WTC11 (cell line): ENCODE data around the gene IL17F. TPM values are rescaled to one million over a fixed set of nuclear protein-coding genes. Genes with fewer than 3 reads are reported as not detected.

ENCODE experiments used
- ATAC-seq: fragments of 200-7000 bp; cut with Tn5 transposase; 2 replicates; pipeline ENCODE4 v1.10.0; 2021; ENCODE audit warnings: mild to moderate bottlenecking, moderate library complexity
- CTCF ChIA-PET: fragments of 300-600 bp; sonication (Branson Sonifier 250); formaldehyde crosslinking; loops from one replicate; lab custom pipeline; 2021; ENCODE audit warnings: antibody characterized with exemption; lab: Charles Lee
- POLR2A ChIA-PET: fragments of 350-600 bp; sonication (Branson Sonifier 250); formaldehyde crosslinking; loops from one replicate; lab custom pipeline; 2021; ENCODE audit warnings: antibody characterized with exemption; lab: Charles Lee
- DNase-seq: peaks from one replicate; pipeline ENCODE4 v3.0.0; 2021; ENCODE audit warnings: low spot score
- H3K27ac Mint-ChIP-seq: 2 replicates; pipeline ENCODE4 v1.8.0; 2021; ENCODE audit warnings: mixed read lengths
- H3K27me3 Mint-ChIP-seq: 2 replicates; pipeline ENCODE4 v1.8.0; 2021; ENCODE audit warnings: low read depth, mild to moderate bottlenecking, moderate library complexity, mixed read lengths
- H3K36me3 Mint-ChIP-seq: 2 replicates; pipeline ENCODE4 v1.8.0; 2021; ENCODE audit warnings: mixed read lengths
- H3K4me1 Mint-ChIP-seq: 2 replicates; pipeline ENCODE4 v1.8.0; 2022; ENCODE audit warnings: mixed read lengths
- H3K4me3 Mint-ChIP-seq: 2 replicates; pipeline ENCODE4 v1.8.0; 2021; ENCODE audit warnings: mild to moderate bottlenecking, moderate library complexity, mixed read lengths
- H3K9me3 Mint-ChIP-seq: 2 replicates; pipeline ENCODE4 v1.8.0; 2021; ENCODE audit warnings: mixed read lengths
- CBFB ChIP-seq: sonication (generic); formaldehyde crosslinking; IDR thresholded peaks from 2 replicates; pipeline ENCODE4 v1.8.1; 2022; ENCODE audit warnings: mild to moderate bottlenecking, low read depth, missing genetic modification reagents
- GRHL2 ChIP-seq: fragments of 250-450 bp; sonication (Bioruptor Pico); IDR thresholded peaks from 2 replicates; pipeline ENCODE4 v1.8.0; 2022; ENCODE audit warnings: mild to moderate bottlenecking, moderate library complexity; ENCODE audit not compliant: insufficient replicate concordance, severe bottlenecking
- JAZF1 ChIP-seq: fragments of 250-450 bp; sonication (Bioruptor Pico); IDR thresholded peaks from 2 replicates; pipeline ENCODE4 v1.9.0; 2021; ENCODE audit warnings: moderate library complexity, mild to moderate bottlenecking, inconsistent platforms
- MYBL2 ChIP-seq: sonication (generic); formaldehyde crosslinking; IDR thresholded peaks from 2 replicates; pipeline ENCODE4 v1.8.1; 2023; ENCODE audit warnings: mild to moderate bottlenecking, moderate library complexity, missing genetic modification reagents
- OVOL2 ChIP-seq: fragments of 250-450 bp; sonication (Bioruptor Pico); IDR thresholded peaks from 2 replicates; pipeline ENCODE4 v1.9.0; 2021; ENCODE audit warnings: mild to moderate bottlenecking, borderline replicate concordance
- ZNF219 ChIP-seq: sonication (generic); formaldehyde crosslinking; IDR thresholded peaks from 2 replicates; pipeline ENCODE4 v1.8.0; 2023; ENCODE audit warnings: missing genetic modification reagents, mild to moderate bottlenecking, borderline replicate concordance
- ZNF232 ChIP-seq: sonication (generic); formaldehyde crosslinking; IDR thresholded peaks from 2 replicates; pipeline ENCODE4 v1.8.0; 2022; ENCODE audit warnings: mild to moderate bottlenecking, missing genetic modification reagents
- ZNF396 ChIP-seq: fragments of 250-450 bp; sonication (Bioruptor Pico); IDR thresholded peaks from 2 replicates; pipeline ENCODE4 v1.8.0; 2021; ENCODE audit warnings: mild to moderate bottlenecking, moderate library complexity, borderline replicate concordance
- total RNA-seq: library from RNA; stranded (reverse); gene quantifications from 3 replicates; pipeline ENCODE4 v1.2.3, GENCODE V29; 2021
- TF ChIP-seq, protein P1 (sequence below): sonication (generic); formaldehyde crosslinking; IDR thresholded peaks from 2 replicates; pipeline ENCODE4 v1.8.1; 2023; ENCODE audit warnings: mild to moderate bottlenecking, missing genetic modification reagents
- TF ChIP-seq, protein P2 (sequence below): sonication (generic); formaldehyde crosslinking; IDR thresholded peaks from 2 replicates; pipeline ENCODE4 v1.8.0; 2022; ENCODE audit warnings: mild to moderate bottlenecking, missing genetic modification reagents
- TF ChIP-seq, protein P3 (sequence below): sonication (generic); formaldehyde crosslinking; IDR thresholded peaks from 2 replicates; pipeline ENCODE4 v1.8.1; 2022; ENCODE audit warnings: mild to moderate bottlenecking, missing genetic modification reagents, moderate library complexity, borderline replicate concordance
- TF ChIP-seq, protein P4 (sequence below): fragments of 250-450 bp; sonication (Bioruptor Pico); IDR thresholded peaks from 2 replicates; pipeline ENCODE4 v1.9.0; 2021; ENCODE audit warnings: mild to moderate bottlenecking
- TF ChIP-seq, protein P5 (sequence below): sonication (generic); formaldehyde crosslinking; IDR thresholded peaks from 2 replicates; pipeline ENCODE4 v1.8.0; 2023; ENCODE audit warnings: mild to moderate bottlenecking, missing genetic modification reagents
- TF ChIP-seq, protein P6 (sequence below): fragments of 200-600 bp; IDR thresholded peaks from 2 replicates; pipeline ENCODE4 v1.8.0; 2022; ENCODE audit warnings: antibody characterized with exemption
- TF ChIP-seq, protein P7 (sequence below): sonication (generic); formaldehyde crosslinking; IDR thresholded peaks from 2 replicates; pipeline ENCODE4 v1.8.0; 2023; ENCODE audit warnings: missing genetic modification reagents

The IL17F gene
- total RNA-seq, 1 experiment from 2014 or later: not detected

DNA sequence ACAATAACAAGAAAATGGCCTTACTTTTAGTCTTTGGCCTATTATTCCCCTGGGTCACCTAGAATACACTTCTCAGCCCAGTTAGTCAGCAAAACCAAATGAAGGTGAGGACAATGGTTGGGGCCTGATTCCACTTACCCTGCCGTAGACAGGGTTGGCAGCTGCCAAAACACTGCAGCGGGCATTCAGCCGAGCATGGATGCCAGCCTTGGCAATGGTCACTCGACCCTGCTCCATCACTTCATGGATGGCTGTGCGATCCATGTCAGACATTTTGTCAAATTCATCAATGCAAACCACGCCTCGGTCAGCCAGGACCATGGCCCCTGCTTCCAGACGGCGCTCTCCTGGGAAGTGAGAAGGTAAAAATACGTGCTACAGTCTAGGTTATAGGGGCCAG is 31.8 kb upstream of the IL17F start:
- ChIA-PET POLR2A (no interaction called here), CTCF (no interaction called here)
- Mint-ChIP-seq H3K4me1 (no peaks in the 10 kb centered on the region), H3K36me3 (peaks cover 92% of the 10 kb centered on the region), H3K9me3 (no peaks in the 10 kb centered on the region), H3K4me3 (no peak overlapping the region), H3K27me3 (no peaks in the 10 kb centered on the region), H3K27ac (no peak overlapping the region)
- ATAC-seq (no peak), DNase-seq (no peak)
- TF ChIP-seq, protein P1, sequence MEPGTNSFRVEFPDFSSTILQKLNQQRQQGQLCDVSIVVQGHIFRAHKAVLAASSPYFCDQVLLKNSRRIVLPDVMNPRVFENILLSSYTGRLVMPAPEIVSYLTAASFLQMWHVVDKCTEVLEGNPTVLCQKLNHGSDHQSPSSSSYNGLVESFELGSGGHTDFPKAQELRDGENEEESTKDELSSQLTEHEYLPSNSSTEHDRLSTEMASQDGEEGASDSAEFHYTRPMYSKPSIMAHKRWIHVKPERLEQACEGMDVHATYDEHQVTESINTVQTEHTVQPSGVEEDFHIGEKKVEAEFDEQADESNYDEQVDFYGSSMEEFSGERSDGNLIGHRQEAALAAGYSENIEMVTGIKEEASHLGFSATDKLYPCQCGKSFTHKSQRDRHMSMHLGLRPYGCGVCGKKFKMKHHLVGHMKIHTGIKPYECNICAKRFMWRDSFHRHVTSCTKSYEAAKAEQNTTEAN (CRISPR knock-in tag): no peak
- no peak for TF ChIP-seq ZNF396
- TF ChIP-seq, protein P2, sequence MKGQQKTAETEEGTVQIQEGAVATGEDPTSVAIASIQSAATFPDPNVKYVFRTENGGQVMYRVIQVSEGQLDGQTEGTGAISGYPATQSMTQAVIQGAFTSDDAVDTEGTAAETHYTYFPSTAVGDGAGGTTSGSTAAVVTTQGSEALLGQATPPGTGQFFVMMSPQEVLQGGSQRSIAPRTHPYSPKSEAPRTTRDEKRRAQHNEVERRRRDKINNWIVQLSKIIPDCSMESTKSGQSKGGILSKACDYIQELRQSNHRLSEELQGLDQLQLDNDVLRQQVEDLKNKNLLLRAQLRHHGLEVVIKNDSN (CRISPR knock-in tag): no peak

DNA sequence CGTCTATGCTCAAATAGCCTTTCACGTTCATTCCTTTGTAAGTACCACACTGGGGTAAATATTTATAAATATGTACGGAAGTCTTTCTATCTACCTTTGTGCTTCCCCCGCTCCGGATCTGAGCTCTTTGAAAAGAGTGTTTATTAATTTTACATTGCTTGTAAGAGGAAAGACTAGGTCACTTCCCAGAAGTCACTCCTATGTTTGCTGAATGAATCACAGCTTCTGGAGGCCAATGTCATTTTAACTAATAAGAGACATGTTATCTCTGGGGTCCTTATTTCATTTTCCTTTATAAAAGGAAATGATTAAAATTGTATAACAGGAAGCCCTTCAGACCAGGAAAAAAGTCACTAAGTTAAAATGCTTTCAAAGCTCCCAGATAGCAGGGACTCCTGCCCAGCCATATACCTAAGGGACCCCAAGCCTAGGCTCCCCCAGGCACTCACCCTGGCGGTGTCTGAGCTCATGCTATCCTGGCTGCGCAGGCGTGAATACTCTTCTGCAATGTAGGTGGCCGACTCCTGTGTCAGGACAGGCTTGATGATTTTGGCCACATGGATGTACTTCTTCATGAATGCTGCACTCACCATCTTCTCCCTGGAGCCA is 27.7 kb upstream of the IL17F start:
- POLR2A ChIA-PET: interaction anchor here (0.6 kb wide), 1 partner anchor 1997 kb away, joined by 3 read pairs; no protein-coding TSS in a partner anchor
- H3K27me3 Mint-ChIP-seq: no peaks in the 10 kb centered on the region
- no peaks in the 10 kb centered on the region for H3K9me3 Mint-ChIP-seq
- TF ChIP-seq, protein P3, sequence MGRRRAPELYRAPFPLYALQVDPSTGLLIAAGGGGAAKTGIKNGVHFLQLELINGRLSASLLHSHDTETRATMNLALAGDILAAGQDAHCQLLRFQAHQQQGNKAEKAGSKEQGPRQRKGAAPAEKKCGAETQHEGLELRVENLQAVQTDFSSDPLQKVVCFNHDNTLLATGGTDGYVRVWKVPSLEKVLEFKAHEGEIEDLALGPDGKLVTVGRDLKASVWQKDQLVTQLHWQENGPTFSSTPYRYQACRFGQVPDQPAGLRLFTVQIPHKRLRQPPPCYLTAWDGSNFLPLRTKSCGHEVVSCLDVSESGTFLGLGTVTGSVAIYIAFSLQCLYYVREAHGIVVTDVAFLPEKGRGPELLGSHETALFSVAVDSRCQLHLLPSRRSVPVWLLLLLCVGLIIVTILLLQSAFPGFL (CRISPR knock-in tag): no peak
- TF ChIP-seq, protein P4, sequence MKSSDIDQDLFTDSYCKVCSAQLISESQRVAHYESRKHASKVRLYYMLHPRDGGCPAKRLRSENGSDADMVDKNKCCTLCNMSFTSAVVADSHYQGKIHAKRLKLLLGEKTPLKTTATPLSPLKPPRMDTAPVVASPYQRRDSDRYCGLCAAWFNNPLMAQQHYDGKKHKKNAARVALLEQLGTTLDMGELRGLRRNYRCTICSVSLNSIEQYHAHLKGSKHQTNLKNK (CRISPR knock-in tag): no peak
- TF ChIP-seq CBFB (CRISPR knock-in tag) (no peak), JAZF1 (CRISPR knock-in tag) (no peak), MYBL2 (CRISPR knock-in tag) (no peak), OVOL2 (CRISPR knock-in tag) (no peak), GRHL2 (no peak)
- TF ChIP-seq, protein P5, sequence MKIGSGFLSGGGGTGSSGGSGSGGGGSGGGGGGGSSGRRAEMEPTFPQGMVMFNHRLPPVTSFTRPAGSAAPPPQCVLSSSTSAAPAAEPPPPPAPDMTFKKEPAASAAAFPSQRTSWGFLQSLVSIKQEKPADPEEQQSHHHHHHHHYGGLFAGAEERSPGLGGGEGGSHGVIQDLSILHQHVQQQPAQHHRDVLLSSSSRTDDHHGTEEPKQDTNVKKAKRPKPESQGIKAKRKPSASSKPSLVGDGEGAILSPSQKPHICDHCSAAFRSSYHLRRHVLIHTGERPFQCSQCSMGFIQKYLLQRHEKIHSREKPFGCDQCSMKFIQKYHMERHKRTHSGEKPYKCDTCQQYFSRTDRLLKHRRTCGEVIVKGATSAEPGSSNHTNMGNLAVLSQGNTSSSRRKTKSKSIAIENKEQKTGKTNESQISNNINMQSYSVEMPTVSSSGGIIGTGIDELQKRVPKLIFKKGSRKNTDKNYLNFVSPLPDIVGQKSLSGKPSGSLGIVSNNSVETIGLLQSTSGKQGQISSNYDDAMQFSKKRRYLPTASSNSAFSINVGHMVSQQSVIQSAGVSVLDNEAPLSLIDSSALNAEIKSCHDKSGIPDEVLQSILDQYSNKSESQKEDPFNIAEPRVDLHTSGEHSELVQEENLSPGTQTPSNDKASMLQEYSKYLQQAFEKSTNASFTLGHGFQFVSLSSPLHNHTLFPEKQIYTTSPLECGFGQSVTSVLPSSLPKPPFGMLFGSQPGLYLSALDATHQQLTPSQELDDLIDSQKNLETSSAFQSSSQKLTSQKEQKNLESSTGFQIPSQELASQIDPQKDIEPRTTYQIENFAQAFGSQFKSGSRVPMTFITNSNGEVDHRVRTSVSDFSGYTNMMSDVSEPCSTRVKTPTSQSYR (CRISPR knock-in tag): no peak
- no peak overlapping the region for H3K4me3 Mint-ChIP-seq
- ATAC-seq (no peak), DNase-seq (no peak)
- H3K27ac Mint-ChIP-seq: no peak overlapping the region
- CTCF ChIA-PET: interaction anchor here (0.6 kb wide), 1 partner anchor 8 kb away, joined by 3 read pairs; no protein-coding TSS in a partner anchor
- H3K36me3 Mint-ChIP-seq: peaks cover 93% of the 10 kb centered on the region
- no peaks in the 10 kb centered on the region for H3K4me1 Mint-ChIP-seq

DNA sequence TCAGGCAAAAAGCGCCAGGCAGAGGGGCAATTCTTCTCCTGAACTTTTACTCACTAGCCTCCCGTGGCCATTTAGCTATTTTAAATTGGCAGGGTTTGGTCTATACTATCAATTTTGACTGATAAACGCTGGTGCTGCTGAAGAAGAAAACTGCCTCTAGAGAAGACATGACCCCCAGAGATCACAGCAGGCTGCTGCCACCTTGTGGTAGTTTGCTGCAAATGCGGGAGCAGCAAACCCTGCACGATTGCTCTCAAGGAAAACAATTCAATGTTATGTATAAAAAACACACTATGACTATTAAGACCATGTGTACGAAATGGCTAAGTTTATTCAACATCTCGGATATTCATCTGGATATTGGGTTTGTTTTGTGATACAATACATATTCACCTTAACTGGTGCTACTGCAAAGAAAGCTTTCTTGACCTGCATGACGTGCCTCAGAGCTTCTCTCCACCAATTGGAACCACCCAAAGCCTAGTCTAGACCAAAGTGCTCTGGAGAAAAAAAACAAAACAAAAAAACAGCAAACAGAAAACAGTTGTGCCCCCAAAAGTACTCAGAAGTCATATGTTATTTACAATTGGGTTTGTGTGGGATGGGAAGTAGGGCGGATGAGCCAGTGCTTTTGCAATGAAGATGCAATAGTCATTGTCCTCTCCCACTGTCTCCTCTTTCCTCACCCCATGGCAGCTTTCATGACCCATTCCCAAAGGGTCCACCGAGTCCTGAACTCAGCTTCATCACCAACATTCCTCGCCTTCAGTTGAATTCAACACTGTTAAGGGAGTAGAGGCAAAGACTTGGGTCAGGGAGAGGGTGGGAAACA is 19.6 kb upstream of the IL17F start:
- no peaks in the 10 kb centered on the region for H3K4me1 Mint-ChIP-seq
- ATAC-seq: peak; percentile 69
- ChIA-PET CTCF (interaction anchor here (0.7 to 1.6 kb wide), 16 partner anchors 8 to 203 kb away, joined by 3 to 16 read pairs (median 4); partner anchors contain the start of gene MCM3), POLR2A (no interaction called here)
- DNase-seq: peak; percentile 68
- TF ChIP-seq, protein P6, sequence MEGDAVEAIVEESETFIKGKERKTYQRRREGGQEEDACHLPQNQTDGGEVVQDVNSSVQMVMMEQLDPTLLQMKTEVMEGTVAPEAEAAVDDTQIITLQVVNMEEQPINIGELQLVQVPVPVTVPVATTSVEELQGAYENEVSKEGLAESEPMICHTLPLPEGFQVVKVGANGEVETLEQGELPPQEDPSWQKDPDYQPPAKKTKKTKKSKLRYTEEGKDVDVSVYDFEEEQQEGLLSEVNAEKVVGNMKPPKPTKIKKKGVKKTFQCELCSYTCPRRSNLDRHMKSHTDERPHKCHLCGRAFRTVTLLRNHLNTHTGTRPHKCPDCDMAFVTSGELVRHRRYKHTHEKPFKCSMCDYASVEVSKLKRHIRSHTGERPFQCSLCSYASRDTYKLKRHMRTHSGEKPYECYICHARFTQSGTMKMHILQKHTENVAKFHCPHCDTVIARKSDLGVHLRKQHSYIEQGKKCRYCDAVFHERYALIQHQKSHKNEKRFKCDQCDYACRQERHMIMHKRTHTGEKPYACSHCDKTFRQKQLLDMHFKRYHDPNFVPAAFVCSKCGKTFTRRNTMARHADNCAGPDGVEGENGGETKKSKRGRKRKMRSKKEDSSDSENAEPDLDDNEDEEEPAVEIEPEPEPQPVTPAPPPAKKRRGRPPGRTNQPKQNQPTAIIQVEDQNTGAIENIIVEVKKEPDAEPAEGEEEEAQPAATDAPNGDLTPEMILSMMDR: peak; percentile 84
- TF ChIP-seq ZNF219 (CRISPR knock-in tag) (no peak), ZNF232 (CRISPR knock-in tag) (no peak), GRHL2 (no peak)
- TF ChIP-seq, protein P7, sequence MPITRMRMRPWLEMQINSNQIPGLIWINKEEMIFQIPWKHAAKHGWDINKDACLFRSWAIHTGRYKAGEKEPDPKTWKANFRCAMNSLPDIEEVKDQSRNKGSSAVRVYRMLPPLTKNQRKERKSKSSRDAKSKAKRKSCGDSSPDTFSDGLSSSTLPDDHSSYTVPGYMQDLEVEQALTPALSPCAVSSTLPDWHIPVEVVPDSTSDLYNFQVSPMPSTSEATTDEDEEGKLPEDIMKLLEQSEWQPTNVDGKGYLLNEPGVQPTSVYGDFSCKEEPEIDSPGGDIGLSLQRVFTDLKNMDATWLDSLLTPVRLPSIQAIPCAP: no peak
- H3K27ac Mint-ChIP-seq: peak overlapping the region; percentile 54; the same call in 1 of the 2 replicates
- H3K4me3 Mint-ChIP-seq: no peak overlapping the region
- H3K36me3 Mint-ChIP-seq: peaks cover 80% of the 10 kb centered on the region
- no peaks in the 10 kb centered on the region for H3K27me3 Mint-ChIP-seq
- H3K9me3 Mint-ChIP-seq: no peaks in the 10 kb centered on the region
